GM19035 (cell line): Measurements from ENCODE around the gene FAM222B.
"Not testable (repeated sequence)": the region's sequence is repeated elsewhere in the genome, so short reads cannot be mapped to it uniquely, and the experiment has no call there.

Experiments used
- ATAC-seq: cut with Tn5 transposase; IDR thresholded peaks from one replicate; pipeline ENCODE4 v1.9.1; 2021; ENCODE audit not compliant: unreplicated experiment

The FAM222B gene

DNA sequence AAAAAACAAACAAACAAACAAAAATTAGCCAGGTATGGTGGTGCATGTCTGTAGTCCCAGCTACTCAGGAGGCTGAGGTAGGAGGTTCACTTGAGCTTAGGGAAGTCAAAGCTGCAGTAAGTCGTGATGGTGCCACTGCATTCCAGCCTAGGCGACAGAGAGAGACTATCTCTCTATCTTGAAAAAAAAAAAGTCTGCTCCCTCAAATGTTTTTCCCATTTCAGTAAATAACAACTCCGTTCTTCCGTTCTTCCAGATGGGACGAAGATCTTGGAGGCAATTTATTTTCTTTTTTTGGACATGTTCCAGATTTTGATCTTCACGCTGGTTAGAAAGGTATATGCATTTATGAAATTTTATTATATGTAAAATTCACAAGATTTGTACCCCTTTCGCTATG lies 31.2 kb upstream of the FAM222B start:
- no peak for ATAC-seq

- peak; percentile 82 for ATAC-seq
These were observed 28.5 kb upstream of the FAM222B start for GRCh38 chr17:28871056-28871579.

DNA sequence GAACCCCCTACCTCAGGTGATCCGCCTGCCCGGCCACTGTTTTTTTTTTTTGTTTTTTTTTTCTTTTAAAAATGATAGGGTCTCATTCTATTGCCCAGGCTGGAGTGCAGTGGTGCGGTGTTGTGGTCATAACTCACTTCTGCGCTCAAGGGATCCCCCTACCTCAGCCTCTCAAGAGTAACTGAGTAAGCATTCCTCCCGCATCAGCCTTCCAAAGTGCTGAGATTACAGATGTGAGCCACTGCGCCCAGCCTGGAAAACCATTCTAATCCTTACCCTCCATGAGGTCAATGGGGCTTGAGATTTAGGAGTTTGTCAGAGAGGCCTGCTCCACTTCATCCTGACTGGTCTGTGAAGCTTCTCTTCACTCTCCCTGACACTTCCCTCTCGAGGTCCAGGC lies 24.7 kb upstream of the FAM222B start:
- ATAC-seq = no peak

DNA sequence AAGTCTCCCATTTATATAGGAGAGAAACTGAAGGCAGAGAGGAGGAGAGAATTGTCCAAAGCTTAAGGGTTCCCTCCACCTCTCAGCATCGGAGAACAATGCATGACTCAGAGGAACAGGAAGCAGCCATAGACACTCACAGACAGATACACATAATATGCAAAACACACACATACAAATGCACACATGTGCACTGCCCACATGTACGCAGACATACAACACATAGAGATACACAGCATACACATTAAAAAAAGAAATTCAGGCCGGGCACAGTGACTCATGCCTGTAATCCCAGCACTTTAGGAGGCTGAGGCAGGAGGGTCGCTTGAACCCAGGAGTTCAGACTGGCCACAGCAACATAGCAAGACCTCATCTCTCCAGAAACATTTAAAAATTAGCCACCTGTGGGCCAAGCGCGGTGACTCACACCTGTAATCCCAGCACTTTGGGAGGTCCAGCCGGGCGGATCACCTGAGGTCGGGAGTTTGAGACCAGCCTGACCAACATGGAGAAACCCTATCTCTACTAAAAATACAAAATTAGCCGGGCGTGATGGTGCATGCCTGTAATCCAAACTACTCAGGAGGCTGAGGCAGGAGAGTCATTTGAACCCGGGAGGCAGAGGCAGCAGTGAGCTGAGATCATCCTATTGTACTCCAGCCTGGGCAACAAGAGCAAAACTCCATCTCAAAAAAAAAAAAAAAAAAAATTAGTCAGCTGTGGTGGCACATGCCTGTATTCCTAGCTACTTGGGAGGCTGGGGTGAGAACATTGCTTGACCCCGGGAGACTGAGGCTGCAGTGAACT lies 23.6 kb upstream of the FAM222B start:
- no peak for ATAC-seq

- ATAC-seq = no peak
These were observed 22.6 kb upstream of the FAM222B start for GRCh38 chr17:28864991-28865849.

DNA sequence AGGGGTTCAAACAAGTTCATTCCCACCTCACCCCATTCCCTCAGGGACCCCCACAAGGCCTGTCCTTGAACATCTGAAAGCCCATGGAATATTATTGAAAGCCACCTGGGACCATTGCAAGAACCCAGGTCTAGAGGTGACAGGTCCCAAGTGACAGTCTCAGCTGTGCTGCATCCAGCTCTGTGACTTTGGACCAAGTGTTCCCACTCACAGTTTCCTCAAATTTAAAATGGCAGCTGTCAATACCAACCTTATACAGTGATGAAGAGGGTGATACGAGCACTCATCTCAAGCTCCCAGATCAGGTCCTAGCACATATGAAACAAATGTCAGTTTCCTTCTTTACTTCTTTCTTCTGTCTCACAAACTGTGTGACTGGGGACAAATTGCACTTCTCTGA lies 21.4 kb upstream of the FAM222B start:
- no peak for ATAC-seq

- ATAC-seq = no peak
These were observed 20.0 kb upstream of the FAM222B start for GRCh38 chr17:28862561-28862960.

DNA sequence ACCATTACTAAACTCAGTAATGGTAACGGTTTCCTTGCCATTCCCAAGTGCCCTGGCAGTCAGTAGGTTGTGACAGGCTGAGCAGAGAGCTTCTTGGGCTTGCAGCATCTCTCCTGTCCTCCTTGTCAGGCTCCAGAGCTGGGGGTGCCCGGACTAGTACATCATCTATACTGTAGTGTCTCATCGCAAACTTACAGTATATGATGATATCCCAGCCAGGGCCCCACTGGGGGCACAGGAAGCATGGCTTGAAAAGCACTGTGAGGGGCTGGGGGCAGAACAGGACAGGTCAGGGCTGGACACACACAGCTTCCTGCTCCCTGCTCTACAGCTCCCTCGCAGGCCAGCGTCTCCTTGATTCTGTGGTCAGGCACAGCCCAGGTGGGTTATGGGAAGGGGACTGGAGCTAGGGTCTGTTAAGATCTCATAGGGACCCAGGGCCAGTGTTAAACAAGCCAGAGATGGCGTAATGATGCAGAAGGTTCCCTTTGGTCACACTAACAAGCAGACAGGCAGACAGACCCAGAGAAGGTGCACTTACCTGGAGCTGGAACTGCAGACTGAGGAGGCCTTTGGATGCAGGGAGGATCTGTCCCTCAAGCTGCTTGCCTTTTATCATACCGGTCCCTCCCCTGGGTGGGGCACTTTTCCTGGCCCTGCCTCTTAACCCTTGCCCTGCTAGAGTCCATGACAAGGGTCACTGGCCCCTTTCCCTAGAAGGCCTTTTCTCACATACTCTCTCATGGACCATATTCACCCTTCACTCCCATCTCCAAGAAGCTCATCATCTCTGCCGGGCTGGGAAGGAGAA lies 19.0 kb upstream of the FAM222B start:
- ATAC-seq = no peak

GRCh38 chr17:28860363-28860808 lies 17.8 kb upstream of the FAM222B start:
- no peak for ATAC-seq

DNA sequence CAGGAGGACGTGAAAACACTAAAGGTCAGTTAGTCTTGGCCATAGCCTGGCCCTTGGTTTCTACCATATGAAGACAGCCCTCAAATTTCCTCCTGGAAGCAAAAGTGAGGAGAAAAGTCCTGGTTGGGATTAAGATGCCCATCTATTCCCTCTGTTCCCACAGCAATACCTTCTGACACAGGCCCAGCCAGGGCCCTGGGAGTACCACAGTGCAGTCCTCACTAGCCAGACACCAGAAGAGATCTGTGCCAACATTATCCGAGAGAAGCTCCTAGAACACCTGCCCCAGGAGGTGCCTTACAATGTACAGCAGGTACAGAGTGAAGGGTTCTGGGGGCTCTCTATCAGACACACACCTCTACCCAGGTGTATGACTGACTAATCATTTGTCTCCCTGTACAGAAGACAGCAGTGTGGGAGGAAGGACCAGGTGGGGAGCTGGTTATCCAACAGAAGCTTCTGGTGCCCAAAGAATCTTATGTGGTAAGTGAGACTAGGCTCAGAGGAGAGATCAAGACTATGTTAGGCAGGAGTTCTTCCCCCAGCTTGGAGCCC lies 16.3 kb upstream of the FAM222B start:
- no peak for ATAC-seq

DNA sequence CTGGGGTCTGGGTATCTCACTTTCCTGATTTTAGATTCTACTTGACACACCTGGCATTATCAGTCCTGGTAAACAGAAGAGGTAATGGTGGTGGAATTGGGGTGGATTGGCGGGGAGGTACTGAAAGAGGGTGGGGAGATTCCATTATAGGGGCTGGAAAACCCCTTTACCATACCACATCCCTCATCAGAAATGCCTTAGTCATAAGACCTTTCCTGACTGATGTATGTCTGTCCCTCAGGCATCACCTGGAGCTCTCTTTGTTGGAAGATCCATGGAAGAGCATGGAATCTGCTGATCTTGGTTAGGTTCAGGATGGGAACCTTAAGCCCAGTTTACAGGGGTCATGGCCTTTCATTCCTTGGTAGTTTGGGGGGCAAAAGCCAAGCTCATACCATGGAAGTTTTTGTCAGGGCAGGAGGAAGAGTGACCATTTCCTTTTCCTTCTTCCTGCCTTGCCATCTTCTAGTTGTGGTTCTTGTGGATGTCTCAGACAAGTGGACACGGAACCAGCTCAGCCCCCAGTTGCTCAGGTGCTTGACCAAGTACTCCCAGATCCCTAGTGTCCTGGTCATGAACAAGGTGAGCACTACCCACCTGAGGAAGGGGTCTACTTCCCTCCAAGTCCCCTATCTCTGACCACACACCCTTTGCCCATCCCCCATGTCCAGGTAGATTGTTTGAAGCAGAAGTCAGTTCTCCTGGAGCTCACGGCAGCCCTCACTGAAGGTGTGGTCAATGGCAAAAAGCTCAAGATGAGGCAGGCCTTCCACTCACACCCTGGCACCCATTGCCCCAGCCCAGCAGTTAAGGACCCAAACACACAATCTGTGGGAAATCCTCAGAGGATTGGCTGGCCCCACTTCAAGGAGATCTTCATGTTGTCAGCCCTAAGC lies 15.6 kb upstream of the FAM222B start:
- no peak for ATAC-seq

DNA sequence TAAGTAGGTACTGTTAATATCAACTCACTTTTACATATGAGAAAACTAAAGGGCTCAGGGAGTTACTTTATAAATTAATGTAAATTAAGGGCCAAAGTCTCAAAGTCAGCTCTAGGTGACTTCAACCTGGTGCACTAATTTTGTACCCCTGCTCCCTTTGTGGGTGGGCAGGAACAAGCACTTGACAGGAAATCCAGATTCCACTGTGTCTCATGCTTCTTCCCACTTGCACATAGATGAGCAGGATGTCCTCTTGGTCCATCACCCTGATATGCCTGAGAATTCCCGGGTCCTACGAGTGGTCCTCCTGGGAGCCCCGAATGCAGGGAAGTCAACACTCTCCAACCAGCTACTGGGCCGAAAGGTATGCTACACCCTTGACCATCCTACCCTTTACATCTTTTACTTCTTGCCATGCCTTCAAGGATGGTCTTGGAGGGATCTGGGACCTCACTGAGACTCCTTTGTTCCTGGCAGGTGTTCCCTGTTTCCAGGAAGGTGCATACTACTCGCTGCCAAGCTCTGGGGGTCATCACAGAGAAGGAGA lies 13.5 kb upstream of the FAM222B start:
- no peak for ATAC-seq

DNA sequence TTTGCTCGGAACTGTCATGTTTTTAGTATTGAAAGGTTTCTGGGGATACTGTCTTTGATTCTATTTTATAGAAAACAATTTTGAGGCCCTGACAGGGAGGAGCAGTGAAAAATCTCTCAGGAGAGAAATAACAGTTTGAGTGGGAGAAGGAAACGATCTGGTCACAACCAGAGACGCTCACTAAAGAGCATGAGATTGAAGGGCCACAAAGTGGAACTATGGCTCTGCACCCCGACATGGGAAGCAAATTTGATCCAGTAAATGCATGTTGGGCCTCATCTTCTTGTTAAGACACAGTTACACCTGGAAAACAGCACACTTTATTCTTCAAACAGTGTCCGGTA lies 12.7 kb upstream of the FAM222B start:
- ATAC-seq = no peak

- ATAC-seq = peak; percentile 93
These were observed 12.1 kb upstream of the FAM222B start, which contains the start of gene ERAL1 for GRCh38 chr17:28854457-28855335. TSS of gene ERAL1 (plus strand) at chr17:28855016. CDS start at chr17:28855035, 19 bp downstream.

DNA sequence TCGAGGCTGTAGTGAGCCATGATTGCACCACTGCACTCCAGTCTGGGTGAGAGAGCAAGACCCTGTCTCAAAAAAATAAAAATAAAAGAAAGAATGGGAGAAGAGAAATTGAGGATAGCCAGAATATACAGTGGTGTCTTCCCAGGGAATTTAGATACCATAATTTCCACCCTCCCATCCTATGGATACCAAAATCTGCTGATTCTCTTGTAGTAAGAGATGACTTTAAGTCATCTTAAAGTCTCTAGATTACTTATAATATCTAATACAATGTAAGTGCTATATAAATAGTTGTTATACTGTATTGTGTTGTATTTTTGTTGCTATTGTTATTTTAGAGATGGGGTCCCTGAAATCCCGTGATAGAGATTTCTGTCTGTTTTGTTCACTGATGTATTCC lies 10.7 kb upstream of the FAM222B start:
- ATAC-seq = no peak

DNA sequence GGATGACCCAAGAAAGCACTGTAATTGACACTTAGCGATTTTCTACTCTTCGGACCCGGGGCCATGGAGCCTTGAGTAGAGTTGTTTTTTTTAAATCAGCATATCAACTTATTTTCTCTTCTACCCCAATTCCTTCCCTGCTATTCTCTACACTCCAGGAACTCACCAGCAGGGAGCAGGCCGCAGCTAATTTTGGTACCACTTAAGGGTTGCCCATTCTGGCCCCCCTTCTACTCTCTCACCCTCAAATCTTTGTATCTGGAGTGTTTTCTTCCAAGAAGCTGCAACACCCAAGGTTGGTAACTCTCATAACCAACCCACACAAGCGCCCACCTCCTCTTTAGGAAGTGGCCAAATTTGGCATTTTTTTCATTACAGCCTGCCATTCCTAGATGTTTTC lies 6.7 kb upstream of the FAM222B start:
- ATAC-seq = no peak

DNA sequence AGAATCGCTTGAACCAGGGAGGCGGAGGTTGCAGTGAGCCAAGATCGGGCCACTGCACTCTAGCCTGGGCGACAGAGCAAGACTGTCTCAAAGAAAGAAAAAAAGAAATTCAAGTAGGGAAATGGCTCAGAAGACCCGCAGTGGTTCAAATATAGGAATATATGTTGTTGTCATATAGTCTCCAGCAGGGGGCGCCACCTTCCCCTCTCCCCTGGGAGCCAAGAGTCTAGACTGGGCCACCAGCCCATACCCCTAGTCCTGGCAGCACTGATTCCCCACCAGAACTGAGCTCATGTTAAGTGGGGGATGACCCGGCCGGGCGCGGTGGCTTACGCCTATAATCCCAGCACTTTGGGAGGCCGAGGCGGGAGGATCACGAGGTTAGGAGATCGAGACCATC lies 6.1 kb upstream of the FAM222B start:
- not testable (repeated sequence) for ATAC-seq

DNA sequence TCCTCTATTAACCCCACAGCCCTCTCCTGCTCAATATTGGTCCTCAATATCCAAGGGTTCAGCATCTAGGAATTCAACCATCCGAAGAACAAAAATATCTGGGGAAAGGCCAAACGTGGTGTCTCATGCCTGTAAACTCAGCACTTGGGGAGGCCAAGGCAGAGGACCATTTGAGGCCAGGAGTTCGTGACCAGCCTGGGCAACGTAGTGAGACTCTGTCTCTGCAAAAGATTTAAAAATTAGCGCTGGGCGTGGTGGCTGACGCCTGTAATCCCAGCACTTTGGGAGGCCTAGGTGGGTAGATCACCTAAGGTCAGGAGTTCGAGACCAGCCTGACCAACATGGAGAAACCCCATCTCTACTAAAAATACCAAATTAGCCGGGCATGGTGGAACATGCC lies 4.1 kb upstream of the FAM222B start:
- not testable (repeated sequence) for ATAC-seq
